GM19395 (cell line): Measurements from ENCODE around the gene OR6M1.

Experiments
- ATAC-seq: cut with Tn5 transposase; IDR thresholded peaks from one replicate; pipeline ENCODE4 v1.9.1; 2021; ENCODE audit warnings: mild to moderate bottlenecking, moderate library complexity; ENCODE audit not compliant: unreplicated experiment

The OR6M1 gene

DNA sequence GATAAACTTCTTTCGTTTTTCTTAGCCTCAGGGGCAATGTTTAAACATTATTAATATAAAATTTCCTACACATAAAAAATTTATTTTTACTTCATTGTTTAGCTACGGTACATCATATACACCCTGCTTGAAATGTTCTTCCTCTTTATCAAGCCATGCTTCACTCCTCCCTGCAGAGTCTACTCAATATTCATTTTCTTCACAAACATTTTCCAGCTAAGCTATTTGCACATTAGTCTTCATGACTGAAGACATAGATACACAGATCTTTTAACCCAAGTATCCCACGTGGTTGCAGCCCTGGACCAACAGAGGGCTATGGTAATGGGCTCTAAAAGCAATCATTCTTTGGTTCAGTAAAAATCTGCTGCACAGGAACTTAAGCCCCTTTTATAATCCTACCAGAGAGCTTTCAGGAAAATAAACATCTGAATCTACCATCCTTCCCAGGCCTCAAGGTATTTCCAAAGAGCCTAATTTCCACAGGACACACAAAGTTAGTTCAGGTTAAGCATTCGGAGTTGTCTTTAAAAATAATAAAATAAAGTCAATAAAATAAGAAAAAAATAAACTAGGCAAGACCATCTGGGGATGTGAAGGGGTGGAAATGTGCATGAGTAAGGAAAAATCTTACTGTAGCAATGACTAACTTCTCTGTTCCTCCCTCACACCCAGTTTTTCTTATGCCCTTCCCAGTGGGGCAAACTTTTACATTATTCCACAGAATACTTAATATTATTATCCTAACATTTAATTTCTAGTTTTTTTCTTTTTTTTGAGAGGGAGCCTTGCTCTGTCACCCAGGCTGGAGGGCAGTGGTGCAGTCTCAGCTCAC is 30.2 kb downstream of the OR6M1 start:
- peak; percentile 13 for ATAC-seq

- peak; percentile 71 for ATAC-seq
These were observed 30.9 kb downstream of the OR6M1 start for GRCh38 chr11:123775289-123775688.

- no peak for ATAC-seq
These were observed 32.2 kb downstream of the OR6M1 start for GRCh38 chr11:123773959-123774358.

DNA sequence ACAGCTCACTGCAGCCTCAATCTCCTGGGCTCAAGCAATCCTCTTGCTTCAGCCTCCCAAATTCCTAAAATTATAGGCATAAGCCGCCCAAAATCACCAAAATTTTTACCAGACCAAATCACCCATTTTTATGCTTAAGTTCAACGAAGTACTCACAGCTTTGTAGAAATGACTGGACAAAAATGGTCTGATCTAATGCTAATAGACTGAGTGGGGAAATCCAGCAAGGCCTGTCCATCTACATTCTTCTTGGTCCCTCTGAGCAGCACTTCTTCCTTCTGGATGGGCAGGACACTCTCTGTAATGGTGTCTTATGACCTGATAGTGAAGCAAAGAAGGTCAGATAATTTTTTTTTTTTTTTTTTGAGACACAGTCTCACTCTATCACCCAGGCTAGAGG is 33.1 kb downstream of the OR6M1 start:
- ATAC-seq, result no peak

- no peak for ATAC-seq
These were observed 34.5 kb downstream of the OR6M1 start for GRCh38 chr11:123771664-123772063.

DNA sequence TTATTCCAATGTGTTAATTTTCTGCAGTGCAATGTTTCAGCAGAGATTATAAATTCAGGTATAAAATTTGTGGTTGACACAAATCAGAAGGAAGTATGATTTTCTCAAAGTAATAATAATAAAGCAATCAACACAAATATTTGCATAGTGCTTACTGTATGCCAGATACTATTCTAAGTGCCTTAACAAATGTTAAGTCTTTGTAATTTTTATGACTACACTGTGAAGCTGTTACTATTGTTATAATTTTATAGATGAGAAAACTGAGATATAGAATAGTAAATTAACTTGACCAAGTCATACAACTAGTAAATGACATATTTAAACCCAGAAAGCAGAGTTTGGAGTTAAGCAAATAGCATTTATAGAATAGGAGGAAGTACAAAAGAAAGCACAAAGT is 35.4 kb downstream of the OR6M1 start:
- ATAC-seq, result no peak

DNA sequence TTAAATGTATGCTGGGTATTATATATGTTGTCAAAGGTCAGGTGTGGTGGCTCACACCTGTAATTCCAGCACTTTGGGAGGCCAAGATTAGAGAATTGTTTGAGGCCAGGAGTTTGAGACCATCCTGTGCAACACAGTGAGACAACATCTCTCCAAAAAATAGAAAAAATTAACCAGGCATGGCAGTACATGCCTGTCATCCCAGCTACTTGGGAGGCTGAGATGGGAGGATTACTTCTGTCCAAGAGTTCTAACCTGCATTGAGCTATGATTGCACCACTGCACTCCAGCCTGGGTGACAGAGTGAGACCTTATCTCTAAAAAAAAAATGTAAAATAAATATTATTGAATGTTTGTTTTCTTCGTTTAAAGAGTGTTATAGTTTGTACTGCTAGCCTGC is 40.5 kb downstream of the OR6M1 start:
- ATAC-seq, result no peak

DNA sequence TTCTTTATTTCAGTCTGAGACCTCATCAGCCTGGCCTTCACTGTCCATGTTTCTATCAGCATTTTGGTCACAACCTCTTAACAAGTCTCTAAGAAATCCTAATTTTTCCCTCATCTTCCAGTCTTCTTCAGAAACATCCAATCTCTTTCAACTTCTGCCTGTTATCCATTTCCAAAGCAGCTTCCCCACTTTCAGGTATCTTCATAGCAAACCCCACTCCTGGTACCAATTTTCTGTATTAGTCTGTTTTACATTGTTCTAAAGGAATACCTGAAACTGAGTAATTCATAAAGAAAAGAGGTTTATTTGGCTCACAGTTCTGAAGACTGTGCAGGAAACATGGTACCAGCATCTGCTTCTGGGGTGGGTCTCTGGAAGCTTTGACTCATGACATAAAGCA is 43.7 kb downstream of the OR6M1 start:
- no peak for ATAC-seq

- ATAC-seq, result peak; percentile 86
These were observed 45.3 kb downstream of the OR6M1 start for GRCh38 chr11:123760894-123761293.

DNA sequence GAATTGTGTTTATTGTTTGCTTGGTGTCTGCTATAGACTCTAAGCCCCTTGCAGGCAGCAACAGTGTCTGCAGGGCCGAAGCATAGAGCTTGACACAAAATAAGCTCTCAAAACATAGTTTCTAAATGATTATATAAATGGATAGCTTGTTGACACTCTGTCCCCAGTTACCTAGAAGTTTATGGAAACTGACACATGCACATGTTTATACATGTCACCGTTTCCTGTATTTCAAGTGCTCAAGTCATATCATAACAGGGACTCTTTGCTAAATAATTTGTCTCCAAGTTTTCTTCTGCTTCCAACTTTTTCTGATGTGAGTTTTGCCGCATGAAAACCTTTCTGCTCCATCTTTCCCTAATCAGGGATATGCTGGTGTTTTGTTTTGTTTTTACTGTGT is 48.2 kb downstream of the OR6M1 start:
- ATAC-seq, result no peak

- ATAC-seq, result no peak
These were observed 50.3 kb downstream of the OR6M1 start for GRCh38 chr11:123755813-123756212.
